Lower leg skin (tissue), 3 donors: ENCODE data around the gene CACNG6.

Experiments
- CTCF ChIP-seq, 3 donors: fragments of 450-650 bp; IDR thresholded peaks; one replicate each; pipeline ENCODE4 v1.5.1; 2016; ENCODE audit warnings: antibody characterized with exemption in 3 of 3, mild to moderate bottlenecking in 3 of 3, moderate library complexity in 2 of 3
- POLR2A ChIP-seq, 2 donors: fragments of 450-650 bp; IDR thresholded peaks; one replicate each; pipeline ENCODE4 v1.6.1; 2016 to 2017; ENCODE audit warnings: antibody characterized with exemption in 2 of 2, mild to moderate bottlenecking in 1 of 2, moderate library complexity in 1 of 2

GRCh38 chr19:54029930-54030490, 38.6 kb downstream of the CACNG6 start:
- TF ChIP-seq CTCF (IDR thresholded peaks at IDR 0.05) = no peak
- TF ChIP-seq POLR2A (IDR thresholded peaks at IDR 0.05) = no peak
